T follicular helper cell (primary cell): ENCODE data around the gene CHST6.
"Not testable (repeated sequence)": the region's sequence is repeated elsewhere in the genome, so short reads cannot be mapped to it uniquely, and the experiment has no call there.

Experiments used
- DNase-seq: peaks from one replicate; pipeline ENCODE4 v3.0.0-alpha.2; 2020; ENCODE audit warnings: low read depth
- total RNA-seq, 2 experiments: gene quantifications; one replicate each; lab custom pipeline; 2026; lab: John Stamatoyannopoulos, UW

The CHST6 gene
- 0.04 to 0.06 reads per million in 2 experiments for total RNA-seq

- no peak for DNase-seq
Measured at GRCh38 chr16:75495076-75495674, at the start of gene CHST6. CHST6 (minus strand) TSS chr16:75495441; CDS start chr16:75479828, 15,613 bp downstream.

- not testable (repeated sequence) for DNase-seq
Measured at GRCh38 chr16:75542462-75542861, 47.2 kb upstream of the CHST6 start.

- DNase-seq = no peak
Measured at GRCh38 chr16:75541236-75541635, 46.0 kb upstream of the CHST6 start.

- not testable (repeated sequence) for DNase-seq
Measured at GRCh38 chr16:75538882-75539565, 43.8 kb upstream of the CHST6 start.

- no peak for DNase-seq
Measured at GRCh38 chr16:75537776-75538175, 42.5 kb upstream of the CHST6 start.

GRCh38 chr16:75535901-75536300 is 40.7 kb upstream of the CHST6 start, which contains the start of gene CHST5:
CHST5 (minus strand) TSS chr16:75536108; CDS start chr16:75530384, 5,724 bp downstream.
- no peak for DNase-seq

GRCh38 chr16:75535211-75535843 is 40.1 kb upstream of the CHST6 start:
- DNase-seq = no peak

GRCh38 chr16:75534560-75535205 is 39.4 kb upstream of the CHST6 start:
- DNase-seq = no peak

GRCh38 chr16:75532791-75533190 is 37.5 kb upstream of the CHST6 start:
- no peak for DNase-seq

- DNase-seq = no peak
Measured at GRCh38 chr16:75532142-75532765, 37.0 kb upstream of the CHST6 start.

GRCh38 chr16:75529959-75530358 is 34.7 kb upstream of the CHST6 start:
- no peak for DNase-seq

GRCh38 chr16:75529056-75529905 is 34.0 kb upstream of the CHST6 start:
- no peak for DNase-seq

GRCh38 chr16:75527825-75528299 is 32.6 kb upstream of the CHST6 start:
- DNase-seq = no peak

- DNase-seq = no peak
Measured at GRCh38 chr16:75526032-75526790, 31.0 kb upstream of the CHST6 start.

GRCh38 chr16:75519175-75519574 is 23.9 kb upstream of the CHST6 start:
- DNase-seq = no peak

- DNase-seq = not testable (repeated sequence)
Measured at GRCh38 chr16:75516189-75516966, 21.1 kb upstream of the CHST6 start.

GRCh38 chr16:75514296-75514695 is 19.1 kb upstream of the CHST6 start:
- no peak for DNase-seq

- DNase-seq = no peak
Measured at GRCh38 chr16:75506574-75506973, 11.3 kb upstream of the CHST6 start.

- no peak for DNase-seq
Measured at GRCh38 chr16:75506107-75506506, 10.9 kb upstream of the CHST6 start.
